PC-3 (cell line): Measurements from ENCODE around the gene ZNF682.

Source experiments
- CTCF ChIP-seq: fragments of 300-600 bp; sonication (generic); conservative IDR thresholded peaks from 2 replicates; pipeline ENCODE4 v1.5.1; 2017; ENCODE audit warnings: antibody characterized with exemption, low read depth, mild to moderate bottlenecking, low read length
- EZH2 ChIP-seq: fragments of 300-600 bp; sonication (generic); IDR thresholded peaks from one replicate; pipeline ENCODE4 v1.6.1; 2017; ENCODE audit warnings: antibody characterized with exemption, mild to moderate bottlenecking, low read length; ENCODE audit not compliant: unreplicated experiment
- EZH2phosphoT487 ChIP-seq: fragments of 300-600 bp; sonication (generic); IDR thresholded peaks from 2 replicates; pipeline ENCODE4 v1.6.1; 2018; ENCODE audit warnings: mild to moderate bottlenecking, antibody characterized with exemption, low read length, borderline replicate concordance

GRCh38 chr19:20051841-20052768 is 12.8 kb upstream of the ZNF682 start:
- TF ChIP-seq CTCF (no peak), EZH2 (no peak), EZH2phosphoT487 (no peak)
